GM12878 (cell line): Measurements from ENCODE around the gene ADCK1. TPM values are rescaled to one million over a fixed set of nuclear protein-coding genes. Genes with fewer than 3 reads are reported as not detected.

ENCODE experiments used
- GATAD2B ChIP-seq: fragments of 450-650 bp; conservative IDR thresholded peaks from 2 replicates; pipeline ENCODE4 v1.6.1; 2017; ENCODE audit warnings: low read depth, mild to moderate bottlenecking, moderate library complexity
- JUND ChIP-seq: IDR thresholded peaks from 2 replicates; pipeline ENCODE4 v1.6.1; 2012; ENCODE audit warnings: low read depth, mild to moderate bottlenecking, low read length, improper control_type of control experiment, moderate library complexity
- SUPT20H ChIP-seq: IDR thresholded peaks from 2 replicates; pipeline ENCODE4 v1.6.1; 2011; ENCODE audit warnings: low read depth, mild to moderate bottlenecking, low read length, moderate library complexity, borderline replicate concordance; ENCODE audit not compliant: control insufficient read depth
- SUZ12 ChIP-seq: fragments of 200-600 bp; sonication (generic); IDR thresholded peaks from one replicate; pipeline ENCODE4 v1.6.1; 2018; ENCODE audit warnings: antibody characterized with exemption, mild to moderate bottlenecking; ENCODE audit not compliant: unreplicated experiment
- TCF7 ChIP-seq: IDR thresholded peaks from 2 replicates; pipeline ENCODE4 v1.6.1; 2014; ENCODE audit warnings: antibody characterized with exemption, borderline replicate concordance
- ZBED1 ChIP-seq: IDR thresholded peaks from 2 replicates; pipeline ENCODE4 v1.6.1; 2016; ENCODE audit warnings: borderline replicate concordance
- polyA plus RNA-seq, 11 experiments: library from polyadenylated mRNA; depleted of rRNA in 4 of 11; unstranded in 6 of 11; stranded (reverse) in 5 of 11; fragments of >200 nt; fragmentation: Nextera tagmentation in 4 of 11; fragmentation: Illumina TruSeq in 1 of 11; extraction: Ambion mirVana in 4 of 11; extraction: Trizol in 1 of 11; gene quantifications; 1 replicate in 1 of 11; 2 replicates in 10 of 11; pipeline versions ENCODE4 v1.2.1 to v1.2.3, GENCODE V29; 2011 to 2016; ENCODE audit warnings: inconsistent platforms in 2 of 11, missing spikeins in 2 of 11, low read depth in 1 of 11
- total RNA-seq, 4 experiments: library from RNA; depleted of rRNA in 3 of 4; stranded (reverse); fragments of >200 nt in 3 of 4; fragmentation: Illumina TruSeq in 1 of 4; extraction: Trizol in 1 of 4; gene quantifications; 2 replicates each; pipeline versions ENCODE4 v1.2.1 to v1.2.3, GENCODE V29; 2013 to 2021
- TF ChIP-seq, protein P1 (sequence below): IDR thresholded peaks from 2 replicates; pipeline ENCODE4 v1.6.1; 2012; ENCODE audit warnings: low read depth, low read length, improper control_type of control experiment
- TF ChIP-seq, protein P2 (sequence below): fragments of 150-350 bp; IDR thresholded peaks from 2 replicates; pipeline ENCODE4 v1.6.1; 2016; ENCODE audit warnings: low read depth, low read length
- TF ChIP-seq, protein P3 (sequence below): fragments of 450-650 bp; IDR thresholded peaks from 2 replicates; pipeline ENCODE4 v1.6.1; 2017; ENCODE audit warnings: mild to moderate bottlenecking, moderate library complexity
- TF ChIP-seq, protein P4 (sequence below): IDR thresholded peaks from 2 replicates; pipeline ENCODE4 v1.6.1; 2012; ENCODE audit warnings: improper control_type of control experiment, low read depth, low read length; ENCODE audit not compliant: insufficient replicate concordance
- TF ChIP-seq, protein P5 (sequence below): IDR thresholded peaks from 2 replicates; pipeline ENCODE4 v1.6.1; 2011; ENCODE audit warnings: borderline replicate concordance, low read depth, mild to moderate bottlenecking, moderate library complexity, mixed read lengths, low read length; ENCODE audit not compliant: insufficient read depth; ENCODE audit errors: extremely low read length

Gene ADCK1
- total and polyA plus RNA-seq, 10 of the 15 experiments (the other 5 are each of a cell fraction or from before 2014, with no cell fraction given): 3.3 to 8.5 (median 5.1) TPM

DNA sequence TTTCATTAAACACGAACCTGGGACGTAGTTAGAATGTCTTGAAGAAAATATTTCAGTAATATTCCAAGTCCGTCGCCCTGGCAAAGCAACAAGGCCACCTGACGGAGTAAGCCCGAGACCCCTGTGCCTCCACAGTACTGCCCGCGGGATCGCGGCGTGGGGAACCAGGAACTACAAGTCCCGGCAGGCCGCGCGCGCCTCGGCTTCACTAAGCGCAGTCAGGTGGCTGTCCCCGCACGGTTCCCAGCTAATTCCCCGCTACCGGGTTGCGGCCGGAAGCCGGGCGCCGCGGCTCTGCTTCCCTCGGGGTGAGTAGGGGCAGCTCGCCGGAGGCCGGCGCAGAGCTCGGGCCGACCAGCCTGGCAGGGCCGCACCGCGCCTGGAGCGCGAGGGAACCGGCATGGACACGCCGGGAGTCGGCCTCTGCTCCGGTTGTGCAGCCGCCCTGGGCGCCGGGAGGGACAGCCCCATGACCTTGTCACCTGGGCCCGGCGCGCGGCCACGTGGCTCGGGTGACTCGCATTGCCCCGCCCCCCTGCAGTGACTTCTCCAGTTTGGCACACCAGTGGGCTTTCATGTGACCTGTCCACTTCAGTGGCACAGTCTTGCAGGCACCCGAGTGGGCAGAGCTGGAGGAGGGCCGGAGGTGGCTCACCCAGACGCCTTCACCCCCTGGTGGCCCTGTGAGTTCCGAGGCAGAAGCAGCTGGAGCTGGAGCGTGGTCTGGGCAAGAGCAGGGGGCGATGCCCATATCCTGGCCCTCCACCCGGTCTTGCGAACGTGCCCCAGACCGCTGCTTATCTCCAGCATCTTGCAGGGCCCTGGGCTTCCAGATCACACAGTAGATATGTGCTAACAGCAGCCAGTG is at the start of gene ADCK1 (continued):
- TF ChIP-seq, protein P1, sequence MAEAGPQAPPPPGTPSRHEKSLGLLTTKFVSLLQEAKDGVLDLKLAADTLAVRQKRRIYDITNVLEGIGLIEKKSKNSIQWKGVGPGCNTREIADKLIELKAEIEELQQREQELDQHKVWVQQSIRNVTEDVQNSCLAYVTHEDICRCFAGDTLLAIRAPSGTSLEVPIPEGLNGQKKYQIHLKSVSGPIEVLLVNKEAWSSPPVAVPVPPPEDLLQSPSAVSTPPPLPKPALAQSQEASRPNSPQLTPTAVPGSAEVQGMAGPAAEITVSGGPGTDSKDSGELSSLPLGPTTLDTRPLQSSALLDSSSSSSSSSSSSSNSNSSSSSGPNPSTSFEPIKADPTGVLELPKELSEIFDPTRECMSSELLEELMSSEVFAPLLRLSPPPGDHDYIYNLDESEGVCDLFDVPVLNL: no peak
- TF ChIP-seq, protein P2, sequence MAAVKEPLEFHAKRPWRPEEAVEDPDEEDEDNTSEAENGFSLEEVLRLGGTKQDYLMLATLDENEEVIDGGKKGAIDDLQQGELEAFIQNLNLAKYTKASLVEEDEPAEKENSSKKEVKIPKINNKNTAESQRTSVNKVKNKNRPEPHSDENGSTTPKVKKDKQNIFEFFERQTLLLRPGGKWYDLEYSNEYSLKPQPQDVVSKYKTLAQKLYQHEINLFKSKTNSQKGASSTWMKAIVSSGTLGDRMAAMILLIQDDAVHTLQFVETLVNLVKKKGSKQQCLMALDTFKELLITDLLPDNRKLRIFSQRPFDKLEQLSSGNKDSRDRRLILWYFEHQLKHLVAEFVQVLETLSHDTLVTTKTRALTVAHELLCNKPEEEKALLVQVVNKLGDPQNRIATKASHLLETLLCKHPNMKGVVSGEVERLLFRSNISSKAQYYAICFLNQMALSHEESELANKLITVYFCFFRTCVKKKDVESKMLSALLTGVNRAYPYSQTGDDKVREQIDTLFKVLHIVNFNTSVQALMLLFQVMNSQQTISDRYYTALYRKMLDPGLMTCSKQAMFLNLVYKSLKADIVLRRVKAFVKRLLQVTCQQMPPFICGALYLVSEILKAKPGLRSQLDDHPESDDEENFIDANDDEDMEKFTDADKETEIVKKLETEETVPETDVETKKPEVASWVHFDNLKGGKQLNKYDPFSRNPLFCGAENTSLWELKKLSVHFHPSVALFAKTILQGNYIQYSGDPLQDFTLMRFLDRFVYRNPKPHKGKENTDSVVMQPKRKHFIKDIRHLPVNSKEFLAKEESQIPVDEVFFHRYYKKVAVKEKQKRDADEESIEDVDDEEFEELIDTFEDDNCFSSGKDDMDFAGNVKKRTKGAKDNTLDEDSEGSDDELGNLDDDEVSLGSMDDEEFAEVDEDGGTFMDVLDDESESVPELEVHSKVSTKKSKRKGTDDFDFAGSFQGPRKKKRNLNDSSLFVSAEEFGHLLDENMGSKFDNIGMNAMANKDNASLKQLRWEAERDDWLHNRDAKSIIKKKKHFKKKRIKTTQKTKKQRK: no peak
- TF ChIP-seq ZBED1: no peak
- TF ChIP-seq GATAD2B: peak; percentile 99
- no peak for TF ChIP-seq JUND
- TF ChIP-seq, protein P3, sequence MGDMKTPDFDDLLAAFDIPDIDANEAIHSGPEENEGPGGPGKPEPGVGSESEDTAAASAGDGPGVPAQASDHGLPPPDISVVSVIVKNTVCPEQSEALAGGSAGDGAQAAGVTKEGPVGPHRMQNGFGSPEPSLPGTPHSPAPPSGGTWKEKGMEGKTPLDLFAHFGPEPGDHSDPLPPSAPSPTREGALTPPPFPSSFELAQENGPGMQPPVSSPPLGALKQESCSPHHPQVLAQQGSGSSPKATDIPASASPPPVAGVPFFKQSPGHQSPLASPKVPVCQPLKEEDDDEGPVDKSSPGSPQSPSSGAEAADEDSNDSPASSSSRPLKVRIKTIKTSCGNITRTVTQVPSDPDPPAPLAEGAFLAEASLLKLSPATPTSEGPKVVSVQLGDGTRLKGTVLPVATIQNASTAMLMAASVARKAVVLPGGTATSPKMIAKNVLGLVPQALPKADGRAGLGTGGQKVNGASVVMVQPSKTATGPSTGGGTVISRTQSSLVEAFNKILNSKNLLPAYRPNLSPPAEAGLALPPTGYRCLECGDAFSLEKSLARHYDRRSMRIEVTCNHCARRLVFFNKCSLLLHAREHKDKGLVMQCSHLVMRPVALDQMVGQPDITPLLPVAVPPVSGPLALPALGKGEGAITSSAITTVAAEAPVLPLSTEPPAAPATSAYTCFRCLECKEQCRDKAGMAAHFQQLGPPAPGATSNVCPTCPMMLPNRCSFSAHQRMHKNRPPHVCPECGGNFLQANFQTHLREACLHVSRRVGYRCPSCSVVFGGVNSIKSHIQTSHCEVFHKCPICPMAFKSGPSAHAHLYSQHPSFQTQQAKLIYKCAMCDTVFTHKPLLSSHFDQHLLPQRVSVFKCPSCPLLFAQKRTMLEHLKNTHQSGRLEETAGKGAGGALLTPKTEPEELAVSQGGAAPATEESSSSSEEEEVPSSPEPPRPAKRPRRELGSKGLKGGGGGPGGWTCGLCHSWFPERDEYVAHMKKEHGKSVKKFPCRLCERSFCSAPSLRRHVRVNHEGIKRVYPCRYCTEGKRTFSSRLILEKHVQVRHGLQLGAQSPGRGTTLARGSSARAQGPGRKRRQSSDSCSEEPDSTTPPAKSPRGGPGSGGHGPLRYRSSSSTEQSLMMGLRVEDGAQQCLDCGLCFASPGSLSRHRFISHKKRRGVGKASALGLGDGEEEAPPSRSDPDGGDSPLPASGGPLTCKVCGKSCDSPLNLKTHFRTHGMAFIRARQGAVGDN: peak; percentile 43; the same call in 1 of the 2 replicates
- TF ChIP-seq TCF7: no peak
- TF ChIP-seq SUPT20H: no peak
- TF ChIP-seq, protein P4, sequence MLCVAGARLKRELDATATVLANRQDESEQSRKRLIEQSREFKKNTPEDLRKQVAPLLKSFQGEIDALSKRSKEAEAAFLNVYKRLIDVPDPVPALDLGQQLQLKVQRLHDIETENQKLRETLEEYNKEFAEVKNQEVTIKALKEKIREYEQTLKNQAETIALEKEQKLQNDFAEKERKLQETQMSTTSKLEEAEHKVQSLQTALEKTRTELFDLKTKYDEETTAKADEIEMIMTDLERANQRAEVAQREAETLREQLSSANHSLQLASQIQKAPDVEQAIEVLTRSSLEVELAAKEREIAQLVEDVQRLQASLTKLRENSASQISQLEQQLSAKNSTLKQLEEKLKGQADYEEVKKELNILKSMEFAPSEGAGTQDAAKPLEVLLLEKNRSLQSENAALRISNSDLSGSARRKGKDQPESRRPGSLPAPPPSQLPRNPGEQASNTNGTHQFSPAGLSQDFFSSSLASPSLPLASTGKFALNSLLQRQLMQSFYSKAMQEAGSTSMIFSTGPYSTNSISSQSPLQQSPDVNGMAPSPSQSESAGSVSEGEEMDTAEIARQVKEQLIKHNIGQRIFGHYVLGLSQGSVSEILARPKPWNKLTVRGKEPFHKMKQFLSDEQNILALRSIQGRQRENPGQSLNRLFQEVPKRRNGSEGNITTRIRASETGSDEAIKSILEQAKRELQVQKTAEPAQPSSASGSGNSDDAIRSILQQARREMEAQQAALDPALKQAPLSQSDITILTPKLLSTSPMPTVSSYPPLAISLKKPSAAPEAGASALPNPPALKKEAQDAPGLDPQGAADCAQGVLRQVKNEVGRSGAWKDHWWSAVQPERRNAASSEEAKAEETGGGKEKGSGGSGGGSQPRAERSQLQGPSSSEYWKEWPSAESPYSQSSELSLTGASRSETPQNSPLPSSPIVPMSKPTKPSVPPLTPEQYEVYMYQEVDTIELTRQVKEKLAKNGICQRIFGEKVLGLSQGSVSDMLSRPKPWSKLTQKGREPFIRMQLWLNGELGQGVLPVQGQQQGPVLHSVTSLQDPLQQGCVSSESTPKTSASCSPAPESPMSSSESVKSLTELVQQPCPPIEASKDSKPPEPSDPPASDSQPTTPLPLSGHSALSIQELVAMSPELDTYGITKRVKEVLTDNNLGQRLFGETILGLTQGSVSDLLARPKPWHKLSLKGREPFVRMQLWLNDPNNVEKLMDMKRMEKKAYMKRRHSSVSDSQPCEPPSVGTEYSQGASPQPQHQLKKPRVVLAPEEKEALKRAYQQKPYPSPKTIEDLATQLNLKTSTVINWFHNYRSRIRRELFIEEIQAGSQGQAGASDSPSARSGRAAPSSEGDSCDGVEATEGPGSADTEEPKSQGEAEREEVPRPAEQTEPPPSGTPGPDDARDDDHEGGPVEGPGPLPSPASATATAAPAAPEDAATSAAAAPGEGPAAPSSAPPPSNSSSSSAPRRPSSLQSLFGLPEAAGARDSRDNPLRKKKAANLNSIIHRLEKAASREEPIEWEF: no peak
- TF ChIP-seq SUZ12: no peak
- TF ChIP-seq, protein P5, sequence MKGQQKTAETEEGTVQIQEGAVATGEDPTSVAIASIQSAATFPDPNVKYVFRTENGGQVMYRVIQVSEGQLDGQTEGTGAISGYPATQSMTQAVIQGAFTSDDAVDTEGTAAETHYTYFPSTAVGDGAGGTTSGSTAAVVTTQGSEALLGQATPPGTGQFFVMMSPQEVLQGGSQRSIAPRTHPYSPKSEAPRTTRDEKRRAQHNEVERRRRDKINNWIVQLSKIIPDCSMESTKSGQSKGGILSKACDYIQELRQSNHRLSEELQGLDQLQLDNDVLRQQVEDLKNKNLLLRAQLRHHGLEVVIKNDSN: peak; percentile 91
